Measurements from ENCODE around the gene PARN. TPM values are rescaled to one million over a fixed set of nuclear protein-coding genes. Genes with fewer than 3 reads are reported as not detected.

The PARN gene
- total and polyA plus RNA-seq, 2 experiments from 2014 or later = 32.5 to 61.3 TPM

DNA sequence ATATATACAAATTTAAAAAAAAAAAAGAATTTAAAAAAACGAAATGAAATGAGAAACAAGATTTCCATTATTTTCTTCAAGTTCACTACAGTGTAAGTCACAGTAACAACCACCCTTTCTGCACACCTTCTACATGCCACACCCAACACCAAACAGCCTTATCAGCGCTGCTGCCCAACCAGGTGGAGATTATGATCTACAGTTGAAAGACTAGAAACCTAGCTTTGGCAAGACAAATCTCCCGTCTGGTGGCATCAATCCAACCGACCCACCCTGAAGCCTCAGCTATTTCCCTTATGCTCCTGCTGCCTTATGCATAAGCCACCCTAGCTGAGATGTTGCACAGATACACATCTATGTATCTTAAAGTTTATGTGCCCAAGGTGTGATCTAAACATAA, 60.8 kb downstream of the PARN start:
- Histone ChIP-seq H3K27ac (ENCODE audit: low read depth) (no peak overlapping the region), H3K4me3 (no peak overlapping the region), H3K4me1 (ENCODE audit: insufficient read depth) (peaks cover 22% of the 10 kb centered on the region), H3K9me2 (ENCODE audit: insufficient read depth) (no peaks in the 10 kb centered on the region), H3K27me3 (ENCODE audit: insufficient read depth) (no peaks in the 10 kb centered on the region), H3F3A (replicated peaks; ENCODE audit: low read depth) (no peaks in the 10 kb centered on the region), H3K79me2 (replicated peaks; ENCODE audit: insufficient read depth) (no peaks in the 10 kb centered on the region; the same call in 1 of the 2 replicates), H3K4me2 (no peak overlapping the region), H2AFZ (no peak overlapping the region), H3K36me3 (ENCODE audit: insufficient read depth) (no peaks in the 10 kb centered on the region), H4K20me1 (replicated peaks; ENCODE audit: insufficient read depth) (peaks cover 7% of the 10 kb centered on the region)
- peak overlapping the region; percentile 53; the same call in 1 of the 2 replicates for H3K27ac Mint-ChIP-seq
- H3K4me3 Mint-ChIP-seq = no peak overlapping the region
- peaks cover 10% of the 10 kb centered on the region for H3K36me3 Mint-ChIP-seq (ENCODE audit: low read depth)
- peaks cover 1% of the 10 kb centered on the region for H3K27me3 Mint-ChIP-seq (ENCODE audit: insufficient read depth, low read depth, poor library complexity)
- DNase-seq (ENCODE audit: low spot score) = no peak
- TF ChIP-seq STAT1 (IDR thresholded peaks at IDR 0.05; ENCODE audit: unreplicated experiment) = no peak
- TF ChIP-seq ZNF114 (CRISPR knock-in tag; IDR thresholded peaks at IDR 0.05) = no peak
- TF ChIP-seq, protein P1, sequence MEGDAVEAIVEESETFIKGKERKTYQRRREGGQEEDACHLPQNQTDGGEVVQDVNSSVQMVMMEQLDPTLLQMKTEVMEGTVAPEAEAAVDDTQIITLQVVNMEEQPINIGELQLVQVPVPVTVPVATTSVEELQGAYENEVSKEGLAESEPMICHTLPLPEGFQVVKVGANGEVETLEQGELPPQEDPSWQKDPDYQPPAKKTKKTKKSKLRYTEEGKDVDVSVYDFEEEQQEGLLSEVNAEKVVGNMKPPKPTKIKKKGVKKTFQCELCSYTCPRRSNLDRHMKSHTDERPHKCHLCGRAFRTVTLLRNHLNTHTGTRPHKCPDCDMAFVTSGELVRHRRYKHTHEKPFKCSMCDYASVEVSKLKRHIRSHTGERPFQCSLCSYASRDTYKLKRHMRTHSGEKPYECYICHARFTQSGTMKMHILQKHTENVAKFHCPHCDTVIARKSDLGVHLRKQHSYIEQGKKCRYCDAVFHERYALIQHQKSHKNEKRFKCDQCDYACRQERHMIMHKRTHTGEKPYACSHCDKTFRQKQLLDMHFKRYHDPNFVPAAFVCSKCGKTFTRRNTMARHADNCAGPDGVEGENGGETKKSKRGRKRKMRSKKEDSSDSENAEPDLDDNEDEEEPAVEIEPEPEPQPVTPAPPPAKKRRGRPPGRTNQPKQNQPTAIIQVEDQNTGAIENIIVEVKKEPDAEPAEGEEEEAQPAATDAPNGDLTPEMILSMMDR (conservative IDR thresholded peaks at IDR 0.05; ENCODE audit: low read depth in 2 of 2) = no peak
- no peak for TF ChIP-seq ZNF462 (CRISPR knock-in tag; IDR thresholded peaks at IDR 0.05)
- no peak for TF ChIP-seq NANOG (IDR thresholded peaks at IDR 0.05; ENCODE audit: borderline replicate concordance)
- no peak for TF ChIP-seq ETS1 (IDR thresholded peaks at IDR 0.05)
- no peak for TF ChIP-seq JUNB (IDR thresholded peaks at IDR 0.05; ENCODE audit: unreplicated experiment)
- TF ChIP-seq EZH2 (IDR thresholded peaks at IDR 0.05; ENCODE audit: low read depth, unreplicated experiment) = no peak
- TF ChIP-seq REST (IDR thresholded peaks at IDR 0.05; ENCODE audit: unreplicated experiment) = no peak
- no peak for TF ChIP-seq POLR2AphosphoS5 (IDR thresholded peaks at IDR 0.05; ENCODE audit: low read depth)
- no peak for TF ChIP-seq EZH2phosphoT487 (IDR thresholded peaks at IDR 0.05; ENCODE audit: unreplicated experiment)
- TF ChIP-seq ZNF331 (CRISPR knock-in tag; IDR thresholded peaks at IDR 0.05; ENCODE audit: low read depth) = no peak
- TF ChIP-seq CREB1 (CRISPR knock-in tag; IDR thresholded peaks at IDR 0.05; ENCODE audit: low read depth) = no peak
- H3K4me1 Mint-ChIP-seq = peaks cover 22% of the 10 kb centered on the region
- ATAC-seq = no peak
- peaks cover 5% of the 10 kb centered on the region; the same call in 2 of the 3 replicates for H3K9me3 Mint-ChIP-seq

Measured in GM23338 (cell line).